ENCODE measurements around the gene ZNF394.

DNA sequence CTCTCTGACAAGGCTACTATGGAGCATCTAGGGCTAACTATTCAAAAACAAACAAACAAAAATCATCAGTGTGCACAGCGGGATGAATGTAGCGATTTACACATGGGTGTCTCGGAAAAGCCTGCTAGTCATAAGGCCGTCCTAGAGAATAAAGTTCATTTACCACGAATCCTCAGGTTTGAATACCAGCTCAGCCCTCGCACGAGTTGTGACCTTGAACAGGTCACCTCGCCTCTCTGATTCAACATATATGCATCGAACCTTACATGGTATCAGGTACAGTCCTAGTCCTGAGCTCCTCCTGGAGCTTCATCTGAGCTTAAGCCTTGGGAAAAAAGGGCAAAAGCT, 34.7 kb downstream of the ZNF394 start:
- TF ChIP-seq, protein P1, sequence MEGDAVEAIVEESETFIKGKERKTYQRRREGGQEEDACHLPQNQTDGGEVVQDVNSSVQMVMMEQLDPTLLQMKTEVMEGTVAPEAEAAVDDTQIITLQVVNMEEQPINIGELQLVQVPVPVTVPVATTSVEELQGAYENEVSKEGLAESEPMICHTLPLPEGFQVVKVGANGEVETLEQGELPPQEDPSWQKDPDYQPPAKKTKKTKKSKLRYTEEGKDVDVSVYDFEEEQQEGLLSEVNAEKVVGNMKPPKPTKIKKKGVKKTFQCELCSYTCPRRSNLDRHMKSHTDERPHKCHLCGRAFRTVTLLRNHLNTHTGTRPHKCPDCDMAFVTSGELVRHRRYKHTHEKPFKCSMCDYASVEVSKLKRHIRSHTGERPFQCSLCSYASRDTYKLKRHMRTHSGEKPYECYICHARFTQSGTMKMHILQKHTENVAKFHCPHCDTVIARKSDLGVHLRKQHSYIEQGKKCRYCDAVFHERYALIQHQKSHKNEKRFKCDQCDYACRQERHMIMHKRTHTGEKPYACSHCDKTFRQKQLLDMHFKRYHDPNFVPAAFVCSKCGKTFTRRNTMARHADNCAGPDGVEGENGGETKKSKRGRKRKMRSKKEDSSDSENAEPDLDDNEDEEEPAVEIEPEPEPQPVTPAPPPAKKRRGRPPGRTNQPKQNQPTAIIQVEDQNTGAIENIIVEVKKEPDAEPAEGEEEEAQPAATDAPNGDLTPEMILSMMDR (IDR thresholded peaks at IDR 0.05; ENCODE audit: low read length) = no peak
- TF ChIP-seq EZH2 (optimal IDR thresholded peaks at IDR 0.05; ENCODE audit: low read depth, low read length) (no peak), EZH2phosphoT487 (IDR thresholded peaks at IDR 0.05; ENCODE audit: low read length) (no peak)

All from MM.1S (cell line).